Kidney epithelial cell (primary cell): Measurements from ENCODE around the gene SPINK5. TPM values are rescaled to one million over a fixed set of nuclear protein-coding genes. Genes with fewer than 3 reads are reported as not detected.

ENCODE experiments used
- DNase-seq: peaks from one replicate; pipeline ENCODE4 v3.0.0-alpha.2; 2010; ENCODE audit warnings: low read depth
- H3K27me3 ChIP-seq: 2 replicates; pipeline ENCODE4 v1.6.0; 2011; ENCODE audit warnings: low read length; ENCODE audit not compliant: control insufficient read depth, insufficient read depth
- H3K36me3 ChIP-seq: 2 replicates; pipeline ENCODE4 v1.5.1; 2011; ENCODE audit warnings: low read length; ENCODE audit not compliant: control insufficient read depth, insufficient read depth
- H3K4me3 ChIP-seq: 2 replicates; pipeline ENCODE4 v1.5.1; 2011; ENCODE audit warnings: low read depth, mild to moderate bottlenecking, control low read depth, low read length
- CTCF ChIP-seq: IDR thresholded peaks from 2 replicates; pipeline ENCODE4 v1.5.1; 2011; ENCODE audit warnings: mild to moderate bottlenecking, moderate library complexity, low read length, control low read depth, inconsistent platforms; ENCODE audit not compliant: insufficient read depth, poor library complexity, severe bottlenecking
- total RNA-seq: library from RNA; depleted of rRNA; stranded (reverse); fragments of >200 nt; gene quantifications from 2 replicates; pipeline ENCODE4 v1.2.3, GENCODE V29; 2015

Gene SPINK5
- total RNA-seq, 1 donor from 2014 or later = 0.04 TPM

DNA sequence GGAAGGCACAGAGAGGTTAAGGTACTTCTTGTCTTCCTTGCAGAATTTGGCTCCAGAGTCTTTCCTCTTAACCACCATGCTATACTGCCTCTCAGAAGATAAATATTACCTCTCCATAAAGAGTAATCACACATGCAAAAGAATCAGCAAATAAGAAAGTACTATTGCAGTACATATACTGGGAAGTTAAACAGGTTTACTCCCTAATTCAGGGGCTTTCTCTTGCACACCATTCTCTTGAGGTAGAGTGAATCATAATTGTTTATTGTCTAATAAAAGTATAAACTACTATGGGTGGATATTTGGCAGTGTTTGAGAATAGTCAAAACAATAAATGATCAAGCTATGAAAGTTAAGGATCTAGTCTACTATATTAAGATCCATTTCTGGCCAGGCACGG is 40.4 kb downstream of the SPINK5 start:
- TF ChIP-seq CTCF = no peak
- Histone ChIP-seq H3K4me3 (no peak overlapping the region), H3K36me3 (no peaks in the 10 kb centered on the region), H3K27me3 (no peaks in the 10 kb centered on the region)
- no peak for DNase-seq

DNA sequence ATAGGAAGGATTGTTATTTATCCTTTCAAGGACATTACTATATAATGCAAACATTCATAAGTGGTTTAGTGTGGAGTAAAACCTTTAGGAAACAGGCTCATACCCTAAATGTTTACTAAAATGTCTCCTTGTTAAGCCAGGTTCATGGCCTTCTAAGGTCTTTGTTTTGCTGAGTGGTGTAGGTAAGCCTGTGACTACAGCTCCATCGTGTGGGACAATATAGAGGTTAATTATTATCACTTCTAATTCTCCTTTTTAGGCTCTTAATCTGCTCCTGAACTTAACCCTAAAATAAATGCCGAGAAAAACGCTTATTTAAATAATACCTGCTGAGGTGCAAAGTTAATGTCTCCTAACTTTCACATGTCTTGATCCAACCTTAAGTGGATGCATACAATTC is 43.8 kb downstream of the SPINK5 start:
- Histone ChIP-seq H3K27me3 (no peaks in the 10 kb centered on the region), H3K36me3 (no peaks in the 10 kb centered on the region), H3K4me3 (no peak overlapping the region)
- DNase-seq = no peak
- TF ChIP-seq CTCF = peak; percentile 14

- Histone ChIP-seq H3K36me3 (no peaks in the 10 kb centered on the region), H3K4me3 (no peak overlapping the region), H3K27me3 (no peaks in the 10 kb centered on the region)
- DNase-seq = no peak
- TF ChIP-seq CTCF = no peak
These were observed 49.5 kb downstream of the SPINK5 start for GRCh38 chr5:148113243-148113642.

DNA sequence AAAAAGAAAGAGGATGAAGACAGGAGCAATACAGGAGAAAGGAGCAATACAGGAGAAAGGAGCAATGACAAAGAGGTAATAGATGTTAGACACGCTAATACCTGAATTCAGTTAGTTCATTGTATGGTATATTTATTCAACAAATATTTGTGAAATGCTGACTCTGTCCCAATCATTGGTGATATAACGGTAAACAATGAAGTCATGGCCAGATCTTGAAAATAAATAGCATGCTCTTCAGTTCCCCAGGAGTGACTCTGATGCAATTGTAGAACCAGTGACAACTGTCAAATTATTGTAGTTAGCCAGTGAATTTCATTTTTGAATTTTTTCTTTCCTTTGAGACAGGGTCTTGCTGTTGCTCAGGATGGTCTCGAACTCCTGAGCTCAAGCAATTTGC is 56.5 kb downstream of the SPINK5 start:
- no peak for TF ChIP-seq CTCF
- no peaks in the 10 kb centered on the region for H3K27me3 ChIP-seq
- H3K36me3 ChIP-seq = no peaks in the 10 kb centered on the region
- no peak for DNase-seq
- H3K4me3 ChIP-seq = no peak overlapping the region

DNA sequence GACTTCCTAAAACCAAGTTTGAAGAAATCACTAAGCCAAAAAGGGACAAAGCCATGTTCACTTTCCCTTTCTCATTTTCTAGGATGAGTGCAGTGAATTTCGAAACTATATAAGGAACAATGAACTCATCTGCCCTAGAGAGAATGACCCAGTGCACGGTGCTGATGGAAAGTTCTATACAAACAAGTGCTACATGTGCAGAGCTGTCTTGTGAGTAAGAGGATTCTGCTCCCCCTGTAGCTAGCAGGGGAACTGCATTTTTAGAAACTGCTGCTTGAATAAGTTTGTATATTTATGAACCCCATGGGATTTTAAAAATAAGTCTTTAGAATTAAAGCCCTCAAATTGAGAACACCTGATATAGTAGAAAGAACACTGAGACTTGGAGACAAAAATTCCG is 61.9 kb downstream of the SPINK5 start:
- Histone ChIP-seq H3K4me3 (no peak overlapping the region), H3K36me3 (no peaks in the 10 kb centered on the region), H3K27me3 (no peaks in the 10 kb centered on the region)
- DNase-seq = no peak
- TF ChIP-seq CTCF = no peak
